ENCODE measurements around the gene EIF4ENIF1. TPM values are rescaled to one million over a fixed set of nuclear protein-coding genes. Genes with fewer than 3 reads are reported as not detected.
"Not testable (repeated sequence)": the region's sequence is repeated elsewhere in the genome, so short reads cannot be mapped to it uniquely, and the experiment has no call there.

EIF4ENIF1 gene
- total and polyA plus RNA-seq, 12 donors = 9.2 to 32.8 (median 21.0) TPM

DNA sequence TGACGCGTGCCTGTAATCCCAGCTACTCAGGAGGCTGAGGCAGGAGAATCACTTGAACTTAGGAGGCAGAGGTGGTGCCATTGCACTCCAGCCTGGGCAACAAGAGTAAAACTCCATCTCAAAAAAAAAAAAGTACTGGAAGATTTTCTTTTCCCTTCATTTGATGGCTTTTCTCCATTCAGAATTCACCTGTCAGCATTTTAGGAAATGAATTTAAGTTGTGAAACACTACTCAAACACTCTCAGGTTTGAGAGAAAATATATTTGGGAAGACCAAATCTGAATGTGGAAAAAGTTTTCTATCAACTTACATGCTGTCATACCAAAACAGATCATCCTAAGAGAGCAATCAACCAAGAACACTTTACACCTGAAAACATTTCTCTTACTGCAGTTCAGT lies 2.7 kb downstream of the EIF4ENIF1 start:
- H3K9me3 ChIP-seq (replicated peaks in 1 of 3) = no peaks in the 10 kb centered on the region
- intact Hi-C loops (cut with DNase I) = loop anchor here in 1 of 2 donors (10.0 kb wide), 1 partner anchor 52 kb away; no protein-coding TSS in a partner anchor

DNA sequence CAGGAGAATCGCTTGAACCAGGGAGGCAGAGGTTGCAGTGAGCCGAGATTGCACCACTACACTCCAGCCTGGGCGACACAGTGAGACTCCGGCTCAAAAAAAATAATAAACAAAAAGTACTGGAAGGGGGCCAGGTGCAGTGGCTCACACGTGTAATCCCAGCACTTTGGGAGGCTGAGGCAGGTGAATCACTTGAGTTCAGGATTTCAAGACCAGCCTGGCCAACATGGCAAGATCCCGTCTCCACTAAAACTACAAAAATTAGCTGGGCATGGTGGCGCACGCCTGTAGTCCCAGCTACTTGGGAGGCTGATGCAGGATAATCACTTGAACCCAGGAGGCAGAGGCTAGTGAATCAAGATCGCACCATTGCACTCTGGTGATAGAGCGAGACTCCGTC lies 3.3 kb downstream of the EIF4ENIF1 start:
- H3K27ac ChIP-seq; H3K4me3 ChIP-seq; H3K27me3 ChIP-seq; H3K9me3 ChIP-seq (replicated peaks in 1 of 3); DNase-seq: not testable (repeated sequence)
- intact Hi-C loops (cut with DNase I) = loop anchor here in 1 of 2 donors (10.0 kb wide), 1 partner anchor 52 kb away; no protein-coding TSS in a partner anchor
- H3K4me1 ChIP-seq (replicated peaks in 1 of 2) = peaks cover 0 to 25% of the 10 kb centered on the region in 2 donors
- H3K36me3 ChIP-seq (replicated peaks in 1 of 2) = peaks cover 0 to 58% of the 10 kb centered on the region in 2 donors
- 89 to 92% (median 90%) methylated on average over 11 of the region's 11 CpGs for WGBS, 4 donors

More for the DNA sequence above, 2.7 kb downstream of the EIF4ENIF1 start:
- TF ChIP-seq, protein P1, sequence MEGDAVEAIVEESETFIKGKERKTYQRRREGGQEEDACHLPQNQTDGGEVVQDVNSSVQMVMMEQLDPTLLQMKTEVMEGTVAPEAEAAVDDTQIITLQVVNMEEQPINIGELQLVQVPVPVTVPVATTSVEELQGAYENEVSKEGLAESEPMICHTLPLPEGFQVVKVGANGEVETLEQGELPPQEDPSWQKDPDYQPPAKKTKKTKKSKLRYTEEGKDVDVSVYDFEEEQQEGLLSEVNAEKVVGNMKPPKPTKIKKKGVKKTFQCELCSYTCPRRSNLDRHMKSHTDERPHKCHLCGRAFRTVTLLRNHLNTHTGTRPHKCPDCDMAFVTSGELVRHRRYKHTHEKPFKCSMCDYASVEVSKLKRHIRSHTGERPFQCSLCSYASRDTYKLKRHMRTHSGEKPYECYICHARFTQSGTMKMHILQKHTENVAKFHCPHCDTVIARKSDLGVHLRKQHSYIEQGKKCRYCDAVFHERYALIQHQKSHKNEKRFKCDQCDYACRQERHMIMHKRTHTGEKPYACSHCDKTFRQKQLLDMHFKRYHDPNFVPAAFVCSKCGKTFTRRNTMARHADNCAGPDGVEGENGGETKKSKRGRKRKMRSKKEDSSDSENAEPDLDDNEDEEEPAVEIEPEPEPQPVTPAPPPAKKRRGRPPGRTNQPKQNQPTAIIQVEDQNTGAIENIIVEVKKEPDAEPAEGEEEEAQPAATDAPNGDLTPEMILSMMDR (IDR thresholded peaks at IDR 0.05) = no peak
- TF ChIP-seq POLR2A (IDR thresholded peaks at IDR 0.05) = no peak
- Histone ChIP-seq H3K4me3 (no peak overlapping the region), H3K36me3 (replicated peaks in 1 of 2) (peaks cover 0 to 52% of the 10 kb centered on the region in 2 donors), H3K27me3 (no peaks in the 10 kb centered on the region), H3K4me1 (replicated peaks in 1 of 2) (peaks cover 0 to 30% of the 10 kb centered on the region in 2 donors), H3K27ac (no peak overlapping the region)
- DNase-seq = no peak
- WGBS, 4 donors = 95 to 100% (median 99%) methylated on average over 2 of the region's 2 CpGs

DNA sequence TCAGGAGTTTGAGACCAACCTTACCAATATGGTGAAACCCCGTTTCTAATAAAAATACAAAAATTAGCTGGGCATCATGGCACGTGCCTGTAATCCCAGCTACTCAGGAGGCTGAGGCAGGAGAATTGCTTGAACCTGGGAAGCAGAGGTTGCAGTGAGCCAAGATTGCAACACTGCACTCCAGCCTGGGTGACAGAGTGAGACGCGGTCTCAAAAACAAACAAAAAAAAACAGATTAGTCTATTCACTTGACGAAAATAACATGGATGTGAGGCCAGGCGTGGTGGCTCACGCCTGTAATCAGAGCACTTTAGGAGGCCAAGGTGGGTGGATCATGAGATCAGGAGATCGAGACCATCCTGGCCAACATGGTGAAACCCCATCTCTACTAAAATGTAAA lies 7.2 kb downstream of the EIF4ENIF1 start:
- peaks cover 0 to 76% of the 10 kb centered on the region in 2 donors for H3K36me3 ChIP-seq (replicated peaks in 1 of 2)
- intact Hi-C loops (cut with DNase I) = loop anchor here in 1 of 2 donors (10.0 kb wide), 1 partner anchor 48 kb away; no protein-coding TSS in a partner anchor

DNA sequence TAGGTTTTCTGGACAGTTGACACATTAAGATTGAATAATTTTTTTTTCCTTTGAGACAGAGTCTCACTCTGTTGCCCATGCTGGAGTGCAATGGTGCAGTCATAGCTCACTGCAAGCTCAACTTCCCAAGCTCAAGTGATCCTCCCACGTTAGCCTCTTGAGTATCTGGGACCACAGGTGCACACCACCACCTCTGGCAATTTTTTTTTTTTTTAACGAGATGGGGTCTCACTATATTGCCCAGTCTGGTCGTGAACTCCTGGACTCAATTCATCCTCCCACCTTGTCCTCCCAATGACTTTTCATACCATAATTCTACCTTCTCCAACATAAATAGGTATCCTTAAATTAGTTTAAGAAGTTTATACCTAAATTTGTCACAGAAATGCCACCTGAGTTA lies 8.5 kb downstream of the EIF4ENIF1 start:
- Histone ChIP-seq H3K9me3 (replicated peaks in 1 of 3) (no peaks in the 10 kb centered on the region), H3K4me1 (replicated peaks in 1 of 2) (no peaks in the 10 kb centered on the region), H3K27ac (no peak overlapping the region), H3K36me3 (replicated peaks in 1 of 2) (peaks cover 0 to 65% of the 10 kb centered on the region in 2 donors), H3K27me3 (no peaks in the 10 kb centered on the region), H3K4me3 (no peak overlapping the region)
- WGBS, 4 donors = 92 to 93% (median 92%) methylated on average over 3 of the region's 3 CpGs
- DNase-seq = no peak
- TF ChIP-seq, protein P1 (IDR thresholded peaks at IDR 0.05) = no peak
- TF ChIP-seq POLR2A (IDR thresholded peaks at IDR 0.05) = no peak
- intact Hi-C loops (cut with DNase I) = loop anchor here in 1 of 2 donors (10.0 kb wide), 1 partner anchor 46 kb away; no protein-coding TSS in a partner anchor

More for the DNA sequence above, 7.2 kb downstream of the EIF4ENIF1 start:
- not testable (repeated sequence) for H3K27me3 ChIP-seq; DNase-seq; H3K27ac ChIP-seq; H3K9me3 ChIP-seq (replicated peaks in 1 of 3); H3K4me1 ChIP-seq (replicated peaks in 1 of 2); H3K4me3 ChIP-seq
- WGBS, 4 donors = 91 to 94% (median 93%) methylated on average over 8 of the region's 8 CpGs

DNA sequence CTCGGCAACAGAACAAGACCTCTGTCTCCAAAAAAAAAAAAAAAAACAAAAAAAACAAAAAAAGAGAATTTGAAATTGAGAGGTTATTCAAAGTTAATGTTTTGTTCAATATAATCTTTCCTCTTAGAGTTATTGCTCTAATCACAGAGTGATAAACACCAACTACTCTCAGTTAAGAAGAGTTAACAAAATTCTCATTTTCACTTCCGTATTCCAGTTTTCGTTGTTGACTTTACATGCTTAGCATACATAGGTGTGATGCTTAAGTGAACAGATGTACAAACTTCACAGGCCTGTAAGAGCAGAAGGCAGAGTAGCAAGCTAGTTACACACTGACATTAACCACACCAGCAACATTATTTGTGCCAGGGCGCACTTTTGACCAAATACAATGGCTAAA lies 12.3 kb downstream of the EIF4ENIF1 start:
- H3K27ac ChIP-seq = no peak overlapping the region
- TF ChIP-seq, protein P1 (IDR thresholded peaks at IDR 0.05) = no peak
- no peak for TF ChIP-seq POLR2A (IDR thresholded peaks at IDR 0.05)
- WGBS, 4 donors = 85 to 94% (median 92%) methylated on average over 4 of the region's 4 CpGs
- peaks cover 0 to 36% of the 10 kb centered on the region in 2 donors for H3K36me3 ChIP-seq (replicated peaks in 1 of 2)
- intact Hi-C loops (cut with DNase I) = no loop called here
- H3K4me1 ChIP-seq (replicated peaks in 1 of 2) = no peaks in the 10 kb centered on the region
- H3K27me3 ChIP-seq = no peaks in the 10 kb centered on the region
- DNase-seq = no peak
- no peak overlapping the region for H3K4me3 ChIP-seq
- no peaks in the 10 kb centered on the region for H3K9me3 ChIP-seq (replicated peaks in 1 of 3)

Measured in adrenal gland (tissue), 12 donors.